ENCODE data around the gene CTCF. TPM values are rescaled to one million over a fixed set of nuclear protein-coding genes. Genes with fewer than 3 reads are reported as not detected.

CTCF gene
- total and polyA plus RNA-seq, 12 donors, result 11.9 to 31.0 (median 23.8) TPM

- Histone ChIP-seq H3K4me1 (peaks cover 13 to 38% (median 22%) of the 10 kb centered on the region in 9 donors), H3K27ac (no peak overlapping the region), H3K27me3 (no peaks in the 10 kb centered on the region), H3K9me3 (no peaks in the 10 kb centered on the region), H3K36me3 (peaks cover 0 to 38% (median under 1%) of the 10 kb centered on the region in 9 donors), H3K4me3 (no peak overlapping the region)
- no peak for ATAC-seq
- no peak for DNase-seq
- TF ChIP-seq, protein P1, sequence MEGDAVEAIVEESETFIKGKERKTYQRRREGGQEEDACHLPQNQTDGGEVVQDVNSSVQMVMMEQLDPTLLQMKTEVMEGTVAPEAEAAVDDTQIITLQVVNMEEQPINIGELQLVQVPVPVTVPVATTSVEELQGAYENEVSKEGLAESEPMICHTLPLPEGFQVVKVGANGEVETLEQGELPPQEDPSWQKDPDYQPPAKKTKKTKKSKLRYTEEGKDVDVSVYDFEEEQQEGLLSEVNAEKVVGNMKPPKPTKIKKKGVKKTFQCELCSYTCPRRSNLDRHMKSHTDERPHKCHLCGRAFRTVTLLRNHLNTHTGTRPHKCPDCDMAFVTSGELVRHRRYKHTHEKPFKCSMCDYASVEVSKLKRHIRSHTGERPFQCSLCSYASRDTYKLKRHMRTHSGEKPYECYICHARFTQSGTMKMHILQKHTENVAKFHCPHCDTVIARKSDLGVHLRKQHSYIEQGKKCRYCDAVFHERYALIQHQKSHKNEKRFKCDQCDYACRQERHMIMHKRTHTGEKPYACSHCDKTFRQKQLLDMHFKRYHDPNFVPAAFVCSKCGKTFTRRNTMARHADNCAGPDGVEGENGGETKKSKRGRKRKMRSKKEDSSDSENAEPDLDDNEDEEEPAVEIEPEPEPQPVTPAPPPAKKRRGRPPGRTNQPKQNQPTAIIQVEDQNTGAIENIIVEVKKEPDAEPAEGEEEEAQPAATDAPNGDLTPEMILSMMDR (IDR thresholded peaks at IDR 0.05), result no peak
- WGBS, 2 donors, result 96 to 100% methylated on average over 1 of the region's 1 CpG
- intact Hi-C loops (cut with DNase I), result loop anchor here in 8 of 10 donors (5.0 to 10.0 kb wide), 8 partner anchors 35 to 387 kb away; partner anchors contain the start of genes RANBP10 (in 2 of the 8), TSNAXIP1 (in 2 of the 8), CENPT (in 1 of the 8) and GFOD2 (in 1 of the 8)
Measured at GRCh38 chr16:67677712-67678111, 115.4 kb downstream of the CTCF start.

DNA sequence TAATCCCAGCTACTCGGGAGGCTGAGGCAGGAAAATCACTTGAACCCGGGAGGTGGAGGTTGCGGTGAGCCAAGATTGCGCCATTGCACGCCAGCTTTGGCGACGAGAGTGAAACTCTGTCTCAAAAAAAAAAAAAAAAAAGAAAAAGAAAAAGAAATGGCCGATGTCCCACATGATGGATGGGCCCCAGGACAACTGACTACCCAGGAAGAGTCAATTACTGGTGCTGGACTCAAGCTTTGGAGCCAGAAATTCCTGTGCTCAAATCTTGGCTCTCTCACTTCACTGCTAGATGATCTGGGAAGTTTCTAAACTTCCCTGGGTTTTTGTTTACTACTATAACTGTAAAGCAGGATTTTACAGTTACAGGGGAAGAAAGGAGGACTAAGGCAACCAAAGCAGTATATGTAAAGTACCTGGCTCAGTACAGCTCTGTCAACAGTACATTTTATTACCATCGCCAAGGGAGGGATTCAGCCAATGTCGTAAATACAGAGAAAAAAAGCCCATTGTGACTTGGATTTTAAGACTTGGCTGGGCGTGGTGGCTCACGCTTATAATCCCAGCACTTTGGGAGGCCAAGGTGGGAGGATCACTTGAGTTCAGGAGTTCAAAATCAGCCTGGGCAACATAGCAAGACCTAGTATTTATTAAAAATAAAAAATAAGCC lies 116.2 kb downstream of the CTCF start:
- ATAC-seq, result no peak
- Histone ChIP-seq H3K4me1 (peaks cover 9 to 30% (median 16%) of the 10 kb centered on the region in 9 donors), H3K27me3 (no peaks in the 10 kb centered on the region), H3K4me3 (no peak overlapping the region), H3K9me3 (no peaks in the 10 kb centered on the region), H3K27ac (no peak overlapping the region), H3K36me3 (peaks cover 0 to 46% (median 7%) of the 10 kb centered on the region in 9 donors)
- WGBS, 2 donors, result 94 to 96% methylated on average over 12 of the region's 12 CpGs
- DNase-seq, result no peak
- TF ChIP-seq, protein P1 (IDR thresholded peaks at IDR 0.05), result no peak
- intact Hi-C loops (cut with DNase I), result loop anchor here in 8 of 10 donors (5.0 to 10.0 kb wide), 8 partner anchors 34 to 386 kb away; partner anchors contain the start of genes RANBP10 (in 2 of the 8), TSNAXIP1 (in 2 of the 8), CENPT (in 1 of the 8) and GFOD2 (in 1 of the 8)

DNA sequence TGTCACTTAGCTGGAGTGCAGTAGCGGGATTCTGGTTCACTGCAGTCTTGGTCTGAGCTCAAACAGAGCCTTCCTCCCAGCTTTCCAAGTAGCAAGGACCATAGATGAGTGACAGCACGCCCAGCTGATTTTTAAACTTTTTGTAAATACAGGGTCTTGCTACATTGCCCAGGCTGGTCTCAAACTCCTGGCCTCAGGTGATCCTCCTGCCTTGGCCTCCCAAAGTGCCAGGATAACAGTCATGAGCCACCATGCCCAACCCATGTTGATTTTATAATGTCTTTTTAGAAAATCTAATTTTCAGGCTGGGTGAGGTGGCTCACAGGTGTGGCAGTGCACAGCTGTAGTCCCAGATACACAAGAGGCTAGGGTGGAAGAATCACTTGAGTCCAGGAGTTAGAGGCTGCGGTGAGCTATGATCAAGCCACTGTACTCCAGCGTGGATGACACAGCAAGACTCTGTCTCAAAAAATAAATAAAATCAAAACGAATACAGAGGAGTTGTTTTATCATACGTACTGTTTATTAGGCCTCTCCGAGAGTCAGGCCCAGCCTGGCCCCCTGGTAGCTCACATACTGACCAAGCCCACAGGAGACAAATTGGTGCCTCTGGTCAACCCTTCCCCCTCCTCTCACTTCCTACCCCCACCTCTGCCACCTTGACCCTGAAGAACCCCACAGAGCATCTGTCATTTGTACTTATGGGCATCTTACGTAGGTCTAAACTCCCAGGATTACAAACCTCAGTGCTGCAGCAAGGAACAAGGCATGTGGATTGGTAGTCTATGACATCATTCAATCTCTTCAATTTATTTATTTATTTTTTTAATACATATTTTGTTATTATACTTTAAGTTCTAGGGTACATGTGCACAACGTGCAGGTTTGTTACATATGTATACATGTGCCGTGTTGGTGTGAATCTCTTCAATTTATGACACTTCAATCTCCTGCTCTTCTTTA lies 117.9 kb downstream of the CTCF start:
- TF ChIP-seq, protein P1 (IDR thresholded peaks at IDR 0.05), result no peak
- Histone ChIP-seq H3K27ac (no peak overlapping the region), H3K27me3 (no peaks in the 10 kb centered on the region), H3K36me3 (peaks cover 0 to 59% (median 7%) of the 10 kb centered on the region in 9 donors), H3K9me3 (no peaks in the 10 kb centered on the region), H3K4me3 (no peak overlapping the region), H3K4me1 (peaks cover 0 to 26% (median 6%) of the 10 kb centered on the region in 9 donors)
- no peak for ATAC-seq
- no peak for DNase-seq
- WGBS, 2 donors, result 95 to 96% methylated on average over 10 of the region's 10 CpGs
- intact Hi-C loops (cut with DNase I), result loop anchor here in 8 of 10 donors (5.0 to 10.0 kb wide), 8 partner anchors 32 to 385 kb away; partner anchors contain the start of genes GFOD2 (in 2 of the 8), RANBP10 (in 2 of the 8), TSNAXIP1 (in 2 of the 8) and CENPT (in 1 of the 8)

- H3K4me3 ChIP-seq, result no peak overlapping the region
- H3K9me3 ChIP-seq, result no peaks in the 10 kb centered on the region
- H3K27me3 ChIP-seq, result no peaks in the 10 kb centered on the region
- TF ChIP-seq, protein P1 (IDR thresholded peaks at IDR 0.05), result no peak
- ATAC-seq (no peak), DNase-seq (no peak)
- H3K4me1 ChIP-seq, result peaks cover 0 to 23% (median 16%) of the 10 kb centered on the region in 9 donors
- peaks cover 0 to 53% (median 7%) of the 10 kb centered on the region in 9 donors for H3K36me3 ChIP-seq
- 98 to 99% methylated on average over 4 of the region's 4 CpGs for WGBS, 2 donors
- intact Hi-C loops (cut with DNase I), result loop anchor here in 1 of 10 donors (5.0 kb wide), 1 partner anchor 34 kb away; the partner anchor contains the start of gene GFOD2
- peak overlapping the region in 2 of 10 donors; percentile 44 to 79 for H3K27ac ChIP-seq
Measured at GRCh38 chr16:67683767-67684166, 121.4 kb downstream of the CTCF start.
